Activated CD8-positive, alpha-beta memory T cell treated with anti-CD3 and anti-CD28 coated beads for 24 hours (primary cell): ENCODE measurements around the gene SELENOM.
"Not testable (repeated sequence)": the region's sequence is repeated elsewhere in the genome, so short reads cannot be mapped to it uniquely, and the experiment has no call there.

ENCODE experiments used
- DNase-seq: peaks from one replicate; pipeline ENCODE4 v3.0.0-alpha.2; 2020

SELENOM gene

DNA sequence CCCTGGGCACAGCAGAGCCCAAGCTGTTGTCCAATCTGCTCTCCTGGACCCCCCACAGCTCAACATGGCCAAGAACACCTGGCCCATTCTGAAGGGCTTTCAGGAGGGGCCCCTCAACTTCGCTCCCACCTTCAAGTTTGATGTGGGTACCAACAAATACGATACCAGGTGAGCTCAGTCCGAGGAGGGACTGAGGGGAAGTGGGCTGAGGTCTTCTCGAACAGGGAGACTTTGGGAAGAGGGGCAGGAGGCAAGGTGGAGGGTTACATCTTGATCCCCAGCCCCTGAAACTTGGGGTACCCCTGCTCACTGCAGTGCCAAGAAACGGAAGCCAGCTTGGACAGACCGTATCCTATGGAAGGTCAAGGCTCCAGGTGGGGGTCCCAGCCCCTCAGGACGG lies 20.8 kb upstream of the SELENOM start:
- DNase-seq: no peak

DNA sequence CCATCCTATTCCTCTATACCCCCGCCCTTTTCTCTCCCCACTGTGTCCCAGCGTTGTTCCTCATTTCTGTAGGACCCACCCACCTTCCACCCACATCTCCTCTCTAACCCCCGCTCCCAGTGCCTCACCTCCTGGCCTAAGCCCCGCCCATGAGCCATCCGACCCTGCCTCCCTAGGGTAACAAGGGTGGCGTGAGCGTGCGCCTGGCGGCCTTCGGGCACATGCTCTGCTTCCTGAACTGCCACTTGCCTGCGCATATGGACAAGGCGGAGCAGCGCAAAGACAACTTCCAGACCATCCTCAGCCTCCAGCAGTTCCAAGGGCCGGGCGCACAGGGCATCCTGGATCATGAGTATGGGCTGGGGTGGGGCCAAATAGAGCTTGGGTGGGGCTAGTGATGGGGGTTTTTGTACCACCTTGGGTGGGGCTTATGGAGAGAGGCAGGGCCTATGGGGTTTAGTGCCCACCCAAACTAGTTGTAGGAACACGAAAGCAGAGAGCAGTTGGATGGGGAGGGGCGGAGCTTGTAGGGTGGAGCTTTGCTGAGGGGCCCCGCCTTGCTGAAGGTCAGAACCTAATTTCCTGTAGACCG lies 19.9 kb upstream of the SELENOM start:
- no peak for DNase-seq

DNA sequence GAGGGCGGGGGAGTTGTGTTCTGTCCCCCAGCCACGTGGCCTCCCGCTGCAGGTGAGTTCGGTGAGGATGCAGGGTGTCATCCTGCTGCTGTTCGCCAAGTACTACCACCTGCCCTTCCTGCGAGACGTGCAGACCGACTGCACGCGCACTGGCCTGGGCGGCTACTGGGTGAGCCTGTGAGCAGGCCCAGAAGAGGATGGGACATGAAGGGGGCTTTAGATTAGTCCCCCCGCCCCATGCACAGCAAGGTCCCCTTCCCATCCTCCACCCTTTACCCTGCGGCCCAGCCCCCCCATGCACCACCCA lies 19.5 kb upstream of the SELENOM start:
- no peak for DNase-seq

DNA sequence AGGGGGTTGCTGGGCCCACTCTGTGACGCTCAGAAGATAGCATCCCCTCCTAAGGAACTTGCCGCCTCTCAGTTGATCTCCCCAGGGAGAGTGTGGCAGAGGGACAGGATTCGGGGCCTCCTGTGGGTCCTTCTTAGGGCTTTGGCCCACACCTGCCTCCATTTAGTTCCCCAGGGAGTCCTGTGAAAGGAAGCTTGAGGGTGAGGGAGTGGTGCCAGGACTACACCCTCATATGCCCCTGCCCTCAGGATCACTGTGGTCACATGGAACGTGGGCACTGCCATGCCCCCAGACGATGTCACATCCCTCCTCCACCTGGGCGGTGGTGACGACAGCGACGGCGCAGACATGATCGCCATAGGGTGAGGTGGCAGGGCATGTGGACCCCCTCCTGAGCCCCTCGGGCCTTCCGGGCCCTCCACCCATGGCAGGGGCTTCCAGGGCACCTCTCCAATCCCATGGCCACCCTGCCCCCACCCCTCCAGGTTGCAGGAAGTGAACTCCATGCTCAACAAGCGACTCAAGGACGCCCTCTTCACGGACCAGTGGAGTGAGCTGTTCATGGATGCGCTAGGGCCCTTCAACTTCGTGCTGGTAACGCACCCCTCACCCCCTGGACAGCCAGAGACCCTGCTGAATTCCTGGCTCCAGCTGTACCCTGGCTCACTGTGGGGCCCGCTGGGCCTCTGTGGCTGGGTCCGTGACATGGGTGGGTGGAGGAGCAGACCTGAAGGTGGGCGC lies 18.9 kb upstream of the SELENOM start:
- no peak for DNase-seq

DNA sequence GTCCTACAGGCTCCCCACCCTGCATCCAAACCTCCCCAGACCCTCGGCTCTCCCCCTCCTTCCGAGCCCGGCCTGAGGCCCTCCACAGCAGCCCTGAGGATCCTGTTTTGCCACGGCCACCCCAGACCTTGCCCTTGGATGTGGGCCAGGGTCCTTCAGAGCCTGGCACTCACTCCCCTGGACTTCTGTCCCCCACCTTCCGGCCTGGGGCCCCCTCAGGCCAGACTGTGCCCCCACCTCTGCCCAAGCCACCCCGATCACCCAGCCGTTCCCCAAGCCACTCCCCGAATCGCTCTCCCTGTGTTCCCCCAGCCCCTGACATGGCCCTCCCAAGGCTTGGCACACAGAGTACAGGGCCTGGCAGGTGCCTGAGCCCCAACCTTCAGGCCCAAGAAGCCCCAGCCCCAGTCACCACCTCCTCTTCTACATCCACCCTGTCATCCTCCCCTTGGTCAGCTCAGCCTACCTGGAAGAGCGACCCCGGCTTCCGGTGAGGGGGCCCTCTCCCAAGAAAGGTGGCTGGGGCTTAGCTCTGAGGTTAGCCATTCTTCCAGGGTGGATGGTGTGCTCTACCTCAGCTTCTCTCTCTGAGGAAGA lies 18.3 kb upstream of the SELENOM start:
- no peak for DNase-seq

DNA sequence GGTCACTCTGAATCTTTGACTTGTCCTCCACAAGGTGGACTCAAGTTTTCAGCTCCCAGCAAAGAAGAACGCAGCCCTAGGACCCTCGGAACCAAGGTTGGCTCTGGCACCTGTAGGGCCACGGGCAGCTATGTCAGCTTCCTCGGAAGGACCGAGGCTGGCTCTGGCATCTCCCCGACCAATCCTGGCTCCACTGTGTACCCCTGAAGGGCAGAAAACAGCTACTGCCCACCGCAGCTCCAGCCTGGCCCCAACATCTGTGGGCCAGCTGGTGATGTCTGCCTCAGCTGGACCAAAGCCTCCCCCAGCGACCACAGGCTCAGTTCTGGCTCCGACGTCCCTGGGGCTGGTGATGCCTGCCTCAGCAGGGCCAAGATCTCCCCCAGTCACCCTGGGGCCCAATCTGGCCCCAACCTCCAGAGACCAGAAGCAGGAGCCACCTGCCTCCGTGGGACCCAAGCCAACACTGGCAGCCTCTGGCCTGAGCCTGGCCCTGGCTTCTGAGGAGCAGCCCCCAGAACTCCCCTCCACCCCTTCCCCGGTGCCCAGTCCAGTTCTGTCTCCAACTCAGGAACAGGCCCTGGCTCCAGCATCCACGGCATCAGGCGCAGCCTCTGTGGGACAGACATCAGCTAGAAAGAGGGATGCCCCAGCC lies 17.6 kb upstream of the SELENOM start:
- no peak for DNase-seq

DNA sequence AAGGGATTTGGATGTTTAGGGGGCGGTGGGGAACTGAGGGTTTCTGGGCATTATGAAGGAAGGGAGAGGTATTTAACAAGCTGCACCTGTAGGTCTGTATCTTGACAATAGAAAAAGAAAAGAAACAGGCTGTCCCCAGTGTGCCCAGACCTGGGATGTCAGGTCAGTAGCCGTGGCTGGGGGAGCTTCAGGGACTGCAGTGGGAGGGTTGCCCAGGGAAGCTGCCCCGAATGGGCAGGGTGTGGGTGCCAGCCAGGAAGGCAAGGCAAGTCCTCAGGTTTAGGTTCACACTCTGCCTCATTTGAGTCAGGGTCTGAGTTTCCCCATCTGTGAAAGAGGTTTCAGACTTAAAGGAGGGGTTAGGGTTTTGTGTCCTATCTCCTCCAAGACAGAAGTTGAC lies 16.9 kb upstream of the SELENOM start:
- no peak for DNase-seq

DNA sequence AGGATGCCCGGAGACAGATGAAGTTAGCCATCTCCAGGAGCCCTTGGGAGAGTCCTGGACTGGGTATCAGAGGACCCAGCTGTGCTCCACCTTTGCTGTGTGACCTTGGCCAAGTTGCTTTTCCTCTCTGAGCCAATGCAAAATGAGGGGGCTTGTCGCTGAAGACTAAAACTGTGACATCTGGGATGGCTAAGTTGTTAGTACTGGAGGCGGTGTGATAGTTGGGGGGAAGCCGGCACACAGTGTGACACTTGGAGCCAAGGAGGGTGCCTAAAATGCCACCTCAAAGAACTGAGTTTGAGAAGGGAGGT lies 15.9 kb upstream of the SELENOM start:
- no peak for DNase-seq

DNA sequence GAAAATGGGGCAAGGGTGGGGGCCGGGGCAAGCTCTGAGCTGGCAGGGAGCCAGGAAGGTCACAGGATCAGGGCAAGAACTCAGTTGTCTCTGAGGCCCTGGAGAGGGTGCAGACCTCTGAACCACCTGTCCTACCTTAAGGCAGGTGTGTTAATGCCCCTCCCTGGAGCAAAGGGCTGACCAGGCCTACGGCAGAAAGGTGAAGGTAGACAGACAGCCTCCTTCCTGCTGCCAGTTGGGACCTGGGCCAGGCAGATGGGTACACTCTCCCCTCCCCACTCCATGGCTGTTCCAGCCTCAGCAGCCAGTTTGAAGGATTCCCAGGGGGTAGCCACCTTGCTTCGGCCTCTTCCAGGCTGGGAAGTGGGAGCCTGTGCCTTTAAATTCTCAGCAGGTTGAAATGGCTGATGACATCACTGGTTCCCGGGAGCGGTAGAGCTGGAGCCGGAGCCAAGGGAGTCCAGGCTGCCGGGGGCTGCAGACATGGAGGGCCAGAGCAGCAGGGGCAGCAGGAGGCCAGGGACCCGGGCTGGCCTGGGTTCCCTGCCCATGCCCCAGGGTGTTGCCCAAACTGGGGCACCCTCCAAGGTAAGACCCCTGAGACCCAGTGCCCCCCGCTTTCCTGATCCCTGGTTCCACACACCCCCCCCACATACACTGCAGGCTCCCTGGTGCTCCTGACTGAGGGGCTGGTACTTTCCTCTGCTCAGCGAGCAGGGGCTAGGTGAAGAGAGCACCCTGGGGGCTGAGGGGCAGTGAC lies 15.3 kb upstream of the SELENOM start, which contains the start of gene INPP5J:
Gene INPP5J (plus strand): TSS at position 435 of the 760 bp plus-strand sequence. CDS start 49 bp downstream, at position 484.
- DNase-seq: no peak

DNA sequence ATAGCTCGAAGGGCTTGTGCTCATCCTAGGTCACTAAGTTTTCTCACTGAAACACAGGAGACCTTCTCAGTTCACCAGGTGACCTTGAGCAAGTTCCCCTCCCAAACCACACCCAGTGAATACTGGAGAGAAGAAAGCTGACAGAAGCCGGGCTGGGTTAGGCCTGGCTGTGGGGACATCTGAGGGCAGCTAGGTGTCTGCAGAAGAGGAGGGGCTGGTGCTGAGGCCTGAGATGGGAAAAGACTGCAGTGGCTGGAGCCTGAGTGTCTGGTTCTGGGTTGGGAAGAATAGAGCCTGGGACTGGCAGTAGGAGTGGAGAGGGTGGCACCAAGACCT lies 14.8 kb upstream of the SELENOM start:
- DNase-seq: no peak

DNA sequence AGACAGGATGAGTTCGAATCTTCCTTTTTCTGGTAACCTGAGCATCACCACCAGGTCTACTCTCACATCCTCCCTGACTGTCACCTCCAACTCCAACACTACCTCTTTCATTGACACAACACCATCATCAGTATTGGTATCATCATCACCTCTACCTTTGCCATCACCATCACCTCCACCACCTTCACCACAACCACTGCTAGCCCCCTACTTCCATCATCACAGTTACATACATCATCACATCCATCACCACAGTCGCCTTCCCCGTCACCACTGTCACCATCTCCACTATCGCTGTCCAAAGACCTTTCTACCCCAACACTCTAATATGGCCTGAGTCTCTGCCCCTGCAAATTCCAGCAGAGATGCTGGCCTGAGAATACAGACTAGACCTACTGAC lies 14.0 kb upstream of the SELENOM start:
- no peak for DNase-seq

DNA sequence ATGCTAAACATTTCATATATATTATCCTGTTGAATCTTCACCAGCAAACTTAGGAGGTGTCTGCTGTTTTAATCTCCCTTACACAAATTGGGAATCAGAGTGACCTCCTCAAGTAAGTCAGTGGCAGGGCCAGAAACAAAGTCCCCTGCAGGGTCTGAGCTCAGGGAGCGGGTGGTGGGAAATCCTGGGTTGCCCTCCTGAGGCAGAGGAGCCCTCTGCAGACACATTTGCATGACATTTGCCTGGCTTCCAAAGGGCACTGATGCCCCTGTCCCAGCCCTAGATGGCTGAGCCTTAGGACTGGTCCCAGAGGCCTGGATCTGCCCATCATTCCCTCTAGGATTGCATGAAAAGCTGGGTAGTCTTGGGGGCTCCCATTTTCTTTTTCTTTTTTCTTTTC lies 13.3 kb upstream of the SELENOM start:
- no peak for DNase-seq

DNA sequence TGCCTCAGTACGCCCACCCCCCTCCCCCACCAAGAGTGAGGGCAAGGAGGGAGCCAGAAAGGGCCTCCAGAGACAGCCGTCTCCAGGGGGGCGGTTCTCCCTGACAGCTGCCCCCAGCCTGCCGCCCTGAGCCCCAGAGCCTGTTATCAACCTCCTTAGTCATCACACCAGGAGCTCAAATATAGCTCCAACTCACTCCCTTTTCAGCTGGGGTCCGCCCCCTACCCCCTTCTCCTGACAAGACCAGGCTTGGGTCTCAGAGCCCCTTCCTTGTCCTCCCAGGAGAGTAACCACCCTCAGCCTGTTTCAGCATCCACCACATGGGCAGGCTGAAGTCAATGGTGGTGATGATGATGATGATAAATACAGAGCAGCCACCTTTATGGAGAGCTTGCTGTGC lies 12.9 kb upstream of the SELENOM start:
- DNase-seq: no peak

DNA sequence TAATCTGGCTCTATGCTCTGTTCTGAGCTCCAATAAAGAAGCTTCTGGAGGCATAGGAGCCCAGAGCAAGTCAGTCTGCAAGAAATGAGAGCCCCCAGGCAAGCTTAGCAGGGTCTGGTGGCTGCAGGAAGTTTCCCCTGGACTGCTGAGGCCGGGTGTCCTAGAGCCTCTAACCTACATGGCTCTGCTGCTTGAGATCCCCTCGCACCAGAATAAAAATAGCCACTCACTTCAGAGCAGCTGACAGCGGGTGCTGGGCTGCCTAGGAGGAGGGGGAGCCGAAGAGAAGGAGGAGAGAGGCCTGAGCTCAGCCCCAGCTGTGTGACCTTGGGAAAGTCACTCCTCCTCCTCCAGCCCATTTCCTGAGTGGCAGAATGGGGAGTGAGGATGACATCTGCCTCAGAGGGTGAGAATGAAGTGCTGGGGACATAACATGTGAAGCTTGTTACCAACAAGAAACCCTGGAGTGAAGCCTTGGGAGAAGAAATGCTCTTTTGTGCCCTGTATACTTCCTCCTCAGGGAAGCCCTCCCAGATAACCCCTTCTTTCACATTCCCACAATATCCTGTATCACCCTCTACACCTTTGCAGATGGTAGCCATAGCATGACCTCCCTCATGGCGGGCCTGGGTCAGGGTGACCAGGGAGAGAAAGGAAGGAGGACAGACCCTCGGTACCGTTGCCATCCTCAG lies 11.8 kb upstream of the SELENOM start:
- no peak for DNase-seq

DNA sequence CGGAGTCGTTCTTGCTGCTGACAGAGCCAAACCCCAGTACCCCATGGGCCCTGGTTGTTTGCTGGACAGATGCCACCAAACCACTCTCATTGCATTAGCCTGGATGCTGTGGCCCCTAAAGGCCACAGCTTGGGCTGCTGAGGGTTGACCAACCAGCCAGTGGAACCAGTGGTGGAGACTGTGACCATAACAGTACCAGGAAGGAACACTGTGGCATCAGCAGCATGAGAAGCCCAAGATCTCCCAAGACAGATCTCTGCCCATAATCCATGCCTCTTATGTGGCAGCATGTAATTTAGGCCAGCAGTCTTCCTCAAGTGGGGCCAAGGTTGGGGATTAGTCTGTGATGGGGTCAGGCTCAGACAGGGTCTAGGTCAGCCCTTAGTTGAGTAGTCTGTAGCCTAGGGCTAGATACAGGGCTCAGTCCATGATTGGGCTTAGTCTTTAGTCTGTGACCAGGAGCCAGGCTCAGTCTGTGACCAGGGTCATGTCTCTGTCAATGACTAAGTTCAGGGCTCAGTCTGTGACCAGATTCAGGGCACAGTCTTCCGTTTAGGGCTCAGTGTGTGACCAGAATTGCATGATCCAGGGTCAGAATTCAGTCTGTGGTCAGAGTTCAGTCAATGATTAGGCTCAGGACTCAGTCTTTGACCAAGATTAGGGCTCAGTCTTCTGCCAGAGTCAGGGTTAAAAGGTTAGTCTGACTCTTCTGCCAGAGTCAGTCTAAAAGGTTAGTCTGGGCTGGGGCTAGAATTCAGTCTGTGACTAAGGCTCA lies 10.9 kb upstream of the SELENOM start:
- no peak for DNase-seq

DNA sequence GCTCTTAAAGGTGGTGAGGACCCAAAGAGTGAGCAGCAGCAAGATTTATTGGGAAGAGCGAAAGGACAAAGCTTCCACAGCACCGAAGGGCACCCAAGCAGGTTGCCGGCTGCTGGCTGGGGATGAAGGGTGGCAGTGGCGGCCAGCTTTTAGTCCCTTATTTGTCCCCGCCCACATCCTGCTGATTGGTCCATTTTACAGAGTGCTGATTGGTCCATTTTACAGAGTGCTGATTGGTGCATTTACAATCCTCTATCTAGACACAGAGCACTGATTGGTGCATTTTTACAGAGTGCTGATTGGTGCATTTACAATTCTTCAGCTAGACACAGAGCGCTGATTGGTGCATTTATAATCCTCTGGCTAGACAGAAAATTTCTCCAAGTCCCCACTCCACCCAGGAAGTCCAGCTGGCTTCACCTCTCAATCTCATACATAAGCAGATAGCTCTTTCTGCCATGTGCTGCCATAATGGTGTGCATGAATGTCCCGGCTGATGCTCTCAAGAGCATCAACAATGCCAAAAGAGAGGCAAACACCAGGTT lies 5.3 kb upstream of the SELENOM start:
- not testable (repeated sequence) for DNase-seq

DNA sequence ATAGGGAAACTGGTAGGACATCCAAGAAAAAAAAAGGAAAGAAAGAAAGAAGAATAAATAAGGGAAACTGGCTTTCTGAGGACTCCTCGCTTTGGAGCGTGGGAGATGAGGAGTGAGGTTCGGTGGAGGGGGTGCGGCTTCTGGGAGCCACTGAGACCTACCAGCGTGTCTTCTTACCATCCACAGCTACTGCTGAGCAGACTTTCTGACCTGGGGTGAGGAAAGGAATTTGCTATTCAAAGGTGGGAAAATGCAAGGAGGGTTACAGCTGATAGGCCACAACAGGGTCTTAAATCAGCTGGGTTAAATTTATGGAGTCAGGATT lies 488 bp upstream of the SELENOM start:
- DNase-seq: no peak

DNA sequence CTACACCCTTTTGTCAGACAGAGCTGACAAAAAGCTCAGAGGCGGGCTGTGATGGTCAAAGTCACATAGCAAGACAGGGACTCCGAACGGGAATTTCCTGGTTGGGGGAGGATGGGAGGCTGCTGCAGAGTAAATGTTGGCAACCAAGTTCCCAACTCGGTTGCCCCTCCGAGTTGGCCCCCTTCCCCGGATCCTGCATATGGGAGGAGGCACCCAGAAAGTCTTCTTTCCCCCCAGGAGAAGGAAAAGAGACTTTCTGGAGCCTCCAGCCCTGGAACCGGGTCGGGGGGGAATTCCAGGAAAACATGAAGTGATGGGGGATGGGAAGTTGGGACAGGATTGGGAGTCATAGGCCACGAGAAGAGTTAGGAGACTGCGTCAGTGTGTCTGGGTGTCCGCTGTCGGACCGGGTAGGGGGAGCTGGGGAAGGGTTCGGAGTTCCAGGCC lies 614 bp downstream of the SELENOM start:
- DNase-seq: no peak

DNA sequence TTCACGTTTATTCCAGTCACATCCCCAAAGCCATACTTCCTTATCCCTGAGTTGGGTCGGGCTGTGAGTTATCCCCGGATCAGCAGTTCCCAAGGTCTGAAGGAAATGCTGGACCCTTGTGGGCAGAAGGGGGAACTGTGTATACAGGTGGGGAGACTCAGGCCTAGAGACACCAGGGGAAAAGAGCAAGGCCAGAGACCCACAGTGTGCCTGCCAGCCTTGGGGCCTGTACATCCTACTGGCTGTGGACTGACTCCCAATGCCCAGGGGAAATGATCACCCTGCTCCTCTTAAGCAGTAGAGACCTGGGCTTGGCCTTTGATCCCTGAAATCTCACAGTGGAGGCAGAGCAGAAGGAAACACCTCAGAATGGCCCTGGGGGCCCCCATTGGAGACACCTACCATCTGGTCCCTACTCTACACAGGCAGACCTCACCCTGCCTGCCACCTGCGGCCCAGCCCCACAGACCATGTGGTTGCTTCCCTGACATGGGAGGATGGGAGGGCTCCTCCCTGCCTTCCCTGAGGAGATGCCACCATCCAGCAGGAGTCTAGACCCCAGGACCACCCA lies 1.3 kb downstream of the SELENOM start:
- no peak for DNase-seq

DNA sequence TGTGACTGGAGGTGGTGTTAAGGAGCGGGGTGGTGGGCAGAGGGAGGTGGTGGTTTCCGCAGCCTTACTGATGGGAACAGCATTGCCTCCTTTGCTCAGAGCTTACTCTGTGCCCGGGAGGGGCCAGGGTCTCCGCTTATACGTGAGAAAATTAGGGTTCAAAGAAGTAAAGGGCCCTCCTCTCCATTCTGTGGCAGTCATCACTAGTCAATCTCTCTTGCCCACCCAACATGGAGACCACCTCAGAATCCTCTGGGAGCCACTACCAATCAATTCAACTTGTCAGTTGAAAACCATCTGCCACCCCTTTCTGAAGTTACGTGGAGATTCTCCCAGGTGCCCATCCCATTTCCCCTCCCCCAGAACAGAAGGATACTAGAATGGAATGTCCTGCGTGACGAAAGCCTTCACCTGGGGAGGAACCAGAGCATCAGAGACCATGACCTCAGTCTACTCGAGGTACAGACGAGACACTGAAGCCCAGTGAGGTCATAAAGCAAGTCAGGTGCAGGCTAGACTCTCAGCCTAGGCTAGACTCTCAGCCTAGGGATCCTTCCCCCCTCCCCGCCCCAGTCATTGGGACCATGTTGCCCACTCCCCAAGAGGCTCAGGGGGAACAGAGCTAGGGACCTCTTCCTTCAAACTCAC lies 2.0 kb downstream of the SELENOM start:
- DNase-seq: no peak

DNA sequence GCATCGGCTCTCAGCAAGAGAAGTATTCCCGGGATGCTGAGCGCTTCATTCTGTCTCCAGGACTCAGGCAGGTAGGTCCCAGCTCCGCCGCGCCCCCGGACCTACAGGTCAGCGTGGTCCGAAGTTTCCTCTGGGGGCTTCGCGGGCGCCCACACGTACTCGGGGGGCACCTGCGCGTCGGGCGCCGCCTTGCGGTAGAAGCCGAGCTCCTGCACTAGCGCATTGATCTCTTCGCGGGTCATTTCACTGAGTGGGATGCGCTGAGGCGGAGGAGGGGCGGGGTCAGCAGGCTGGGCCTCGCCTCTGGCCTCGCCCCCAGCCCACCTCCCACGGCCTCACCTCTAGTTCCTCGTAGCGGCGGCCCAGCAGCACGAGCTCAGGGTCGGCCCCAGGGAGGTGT lies 2.5 kb downstream of the SELENOM start:
- DNase-seq: no peak
